Measurements from ENCODE around the gene KCNIP4. TPM values are rescaled to one million over a fixed set of nuclear protein-coding genes. Genes with fewer than 3 reads are reported as not detected.

The KCNIP4 gene
- total RNA-seq, 1 experiment from 2014 or later = 0.91 TPM

GRCh38 chr4:20881658-20882057 is 1066.9 kb downstream of the KCNIP4 start:
- intact Hi-C loops (cut with micrococcal nuclease) = no loop called here
- H3K4me3 Mint-ChIP-seq (ENCODE audit: unreplicated experiment) = no peak overlapping the region
- no peaks in the 10 kb centered on the region for H3K27me3 Mint-ChIP-seq (ENCODE audit: insufficient read depth, unreplicated experiment)
- DNase-seq (ENCODE audit: unreplicated experiment) = no peak
- no peaks in the 10 kb centered on the region for H3K36me3 Mint-ChIP-seq (ENCODE audit: insufficient read depth, unreplicated experiment)
- BruUV-seq (replicated peaks) = no TSS peak
- TF ChIP-seq CTCF (IDR thresholded peaks at IDR 0.05; ENCODE audit: unreplicated experiment) = no peak
- no peak overlapping the region for H3K27ac Mint-ChIP-seq (ENCODE audit: low read depth, unreplicated experiment)
- H3K4me1 Mint-ChIP-seq (ENCODE audit: insufficient read depth, unreplicated experiment) = no peaks in the 10 kb centered on the region
- peaks cover 3% of the 10 kb centered on the region for H3K9me3 Mint-ChIP-seq (ENCODE audit: unreplicated experiment)
- ChIA-PET POLR2A (no interaction called here), CTCF (interaction anchor here (0.9 kb wide), 1 partner anchor 251 kb away, joined by 3 read pairs; no protein-coding TSS in a partner anchor)

- no TSS peak for BruUV-seq (replicated peaks)
- intact Hi-C loops (cut with micrococcal nuclease) = no loop called here
- POLR2A ChIA-PET = no interaction called here
- CTCF ChIA-PET = interaction anchor here (0.6 to 1.0 kb wide), 2 partner anchors 48 to 310 kb away, joined by 3 to 4 read pairs; no protein-coding TSS in a partner anchor
- Mint-ChIP-seq H3K27ac (ENCODE audit: low read depth, unreplicated experiment) (no peak overlapping the region), H3K4me1 (ENCODE audit: insufficient read depth, unreplicated experiment) (no peaks in the 10 kb centered on the region), H3K27me3 (ENCODE audit: insufficient read depth, unreplicated experiment) (no peaks in the 10 kb centered on the region), H3K9me3 (ENCODE audit: unreplicated experiment) (no peaks in the 10 kb centered on the region), H3K4me3 (ENCODE audit: unreplicated experiment) (no peak overlapping the region), H3K36me3 (ENCODE audit: insufficient read depth, unreplicated experiment) (no peaks in the 10 kb centered on the region)
- no peak for TF ChIP-seq CTCF (IDR thresholded peaks at IDR 0.05; ENCODE audit: unreplicated experiment)
- DNase-seq (ENCODE audit: unreplicated experiment) = no peak
These were observed 1069.8 kb downstream of the KCNIP4 start for GRCh38 chr4:20878806-20879205.

GRCh38 chr4:20870436-20870835 is 1078.1 kb downstream of the KCNIP4 start:
- H3K36me3 Mint-ChIP-seq (ENCODE audit: insufficient read depth, unreplicated experiment) = no peaks in the 10 kb centered on the region
- no peak for DNase-seq (ENCODE audit: unreplicated experiment)
- POLR2A ChIA-PET = no interaction called here
- no peak overlapping the region for H3K27ac Mint-ChIP-seq (ENCODE audit: low read depth, unreplicated experiment)
- H3K4me3 Mint-ChIP-seq (ENCODE audit: unreplicated experiment) = no peak overlapping the region
- H3K9me3 Mint-ChIP-seq (ENCODE audit: unreplicated experiment) = peaks cover 7% of the 10 kb centered on the region
- no peaks in the 10 kb centered on the region for H3K4me1 Mint-ChIP-seq (ENCODE audit: insufficient read depth, unreplicated experiment)
- TF ChIP-seq CTCF (IDR thresholded peaks at IDR 0.05; ENCODE audit: unreplicated experiment) = no peak
- no peaks in the 10 kb centered on the region for H3K27me3 Mint-ChIP-seq (ENCODE audit: insufficient read depth, unreplicated experiment)
- CTCF ChIA-PET = no interaction called here
- intact Hi-C loops (cut with micrococcal nuclease) = no loop called here
- BruUV-seq (replicated peaks) = no TSS peak

- intact Hi-C loops (cut with micrococcal nuclease) = no loop called here
- BruUV-seq (replicated peaks) = no TSS peak
- no peak for TF ChIP-seq CTCF (IDR thresholded peaks at IDR 0.05; ENCODE audit: unreplicated experiment)
- Mint-ChIP-seq H3K27me3 (ENCODE audit: insufficient read depth, unreplicated experiment) (no peaks in the 10 kb centered on the region), H3K36me3 (ENCODE audit: insufficient read depth, unreplicated experiment) (no peaks in the 10 kb centered on the region), H3K27ac (ENCODE audit: low read depth, unreplicated experiment) (no peak overlapping the region), H3K4me3 (ENCODE audit: unreplicated experiment) (no peak overlapping the region), H3K4me1 (ENCODE audit: insufficient read depth, unreplicated experiment) (no peaks in the 10 kb centered on the region), H3K9me3 (ENCODE audit: unreplicated experiment) (peaks cover 6% of the 10 kb centered on the region)
- DNase-seq (ENCODE audit: unreplicated experiment) = no peak
- POLR2A ChIA-PET = interaction anchor here (0.7 kb wide), 1 partner anchor 176 kb away, joined by 3 read pairs; no protein-coding TSS in a partner anchor
- CTCF ChIA-PET = interaction anchor here (0.6 kb wide), 1 partner anchor 404 kb away, joined by 4 read pairs; no protein-coding TSS in a partner anchor
These were observed 1080.5 kb downstream of the KCNIP4 start for GRCh38 chr4:20868108-20868507.
